Liver (tissue), 9 donors: Measurements from ENCODE around the gene MGRN1. TPM values are rescaled to one million over a fixed set of nuclear protein-coding genes. Genes with fewer than 3 reads are reported as not detected.

Experiments
- DNase-seq: peaks from one replicate; pipeline ENCODE4 v3.0.0-alpha.2; 2017; ENCODE audit warnings: low spot score
- H3K27ac ChIP-seq, 2 donors: one replicate each; pipeline ENCODE4 v1.7.0; 2013; ENCODE audit warnings: inconsistent platforms in 2 of 2, low read length in 2 of 2, control low read depth in 1 of 2, low read depth in 1 of 2, mild to moderate bottlenecking in 1 of 2
- H3K27me3 ChIP-seq, 4 donors: one replicate each; pipeline versions ENCODE4 v1.6.1 to v1.7.0; 2013; ENCODE audit warnings: low read length in 3 of 4, inconsistent platforms in 1 of 4, mild to moderate bottlenecking in 1 of 4, moderate library complexity in 1 of 4; ENCODE audit not compliant: control insufficient read depth in 4 of 4, insufficient read depth in 4 of 4
- H3K36me3 ChIP-seq, 4 donors: one replicate each; pipeline versions ENCODE4 v1.6.1 to v1.7.0; 2013; ENCODE audit warnings: low read length in 3 of 4, mild to moderate bottlenecking in 3 of 4, low read depth in 1 of 4, moderate library complexity in 1 of 4; ENCODE audit not compliant: control insufficient read depth in 4 of 4, insufficient read depth in 3 of 4
- H3K4me1 ChIP-seq, 4 donors: one replicate each; pipeline versions ENCODE4 v1.6.1 to v1.7.0; 2013; ENCODE audit warnings: low read length in 3 of 4, mild to moderate bottlenecking in 3 of 4, moderate library complexity in 1 of 4; ENCODE audit not compliant: control insufficient read depth in 4 of 4, insufficient read depth in 4 of 4
- H3K4me3 ChIP-seq, 3 donors: one replicate each; pipeline versions ENCODE4 v1.6.1 to v1.7.0; 2013; ENCODE audit warnings: low read length in 3 of 3, control low read depth in 1 of 3, low read depth in 1 of 3, mild to moderate bottlenecking in 1 of 3
- H3K9ac ChIP-seq, 2 donors: one replicate each; pipeline ENCODE4 v1.7.0; 2013; ENCODE audit warnings: low read length in 2 of 2, mild to moderate bottlenecking in 2 of 2, moderate library complexity in 2 of 2, control low read depth in 1 of 2, low read depth in 1 of 2
- H3K9me3 ChIP-seq, 4 donors: one replicate each; pipeline versions ENCODE4 v1.6.1 to v1.7.0; 2013; ENCODE audit warnings: low read length in 3 of 4; ENCODE audit not compliant: control insufficient read depth in 4 of 4
- EGR1 ChIP-seq, 2 donors: IDR thresholded peaks; 2 replicates each; pipeline ENCODE4 v1.6.1; 2016 to 2018; ENCODE audit warnings: antibody characterized with exemption in 2 of 2, low read depth in 2 of 2
- FOXA1 ChIP-seq: IDR thresholded peaks from 2 replicates; pipeline ENCODE4 v1.6.1; 2016; ENCODE audit warnings: antibody characterized with exemption
- FOXA2 ChIP-seq: IDR thresholded peaks from 2 replicates; pipeline ENCODE4 v1.6.1; 2016; ENCODE audit warnings: antibody characterized with exemption
- GABPA ChIP-seq, 2 donors: IDR thresholded peaks in 1 of 2; conservative IDR thresholded peaks in 1 of 2; 2 replicates each; pipeline ENCODE4 v1.6.1; 2016; ENCODE audit warnings: antibody characterized with exemption in 2 of 2, mild to moderate bottlenecking in 1 of 2, moderate library complexity in 1 of 2
- JUND ChIP-seq, 2 donors: IDR thresholded peaks; 2 replicates each; pipeline ENCODE4 v1.6.1; 2016; ENCODE audit warnings: antibody characterized with exemption in 2 of 2
- MAX ChIP-seq: IDR thresholded peaks from 2 replicates; pipeline ENCODE4 v1.6.1; 2016; ENCODE audit warnings: antibody characterized with exemption
- NR2F2 ChIP-seq: IDR thresholded peaks from 2 replicates; pipeline ENCODE4 v1.6.1; 2016; ENCODE audit warnings: antibody characterized with exemption
- RAD21 ChIP-seq, 2 donors: IDR thresholded peaks; 2 replicates each; pipeline ENCODE4 v1.6.1; 2016; ENCODE audit warnings: antibody characterized with exemption in 2 of 2, mild to moderate bottlenecking in 2 of 2
- REST ChIP-seq: IDR thresholded peaks from 2 replicates; pipeline ENCODE4 v1.6.1; 2016; ENCODE audit warnings: antibody characterized with exemption, mild to moderate bottlenecking
- RXRA ChIP-seq, 2 donors: IDR thresholded peaks; 2 replicates each; pipeline ENCODE4 v1.6.1; 2017 to 2018; ENCODE audit warnings: antibody characterized with exemption in 2 of 2, mild to moderate bottlenecking in 1 of 2
- SP1 ChIP-seq: IDR thresholded peaks from 2 replicates; pipeline ENCODE4 v1.6.1; 2018; ENCODE audit warnings: antibody characterized with exemption, mild to moderate bottlenecking
- TAF1 ChIP-seq: conservative IDR thresholded peaks from 2 replicates; pipeline ENCODE4 v1.6.1; 2016; ENCODE audit warnings: antibody characterized with exemption, mild to moderate bottlenecking
- YY1 ChIP-seq: IDR thresholded peaks from 2 replicates; pipeline ENCODE4 v1.6.1; 2016; ENCODE audit warnings: antibody characterized with exemption, mild to moderate bottlenecking
- WGBS: extraction: QIAGEN DNeasy Blood & Tissue Kit; methylation state at CpG from one replicate; pipeline ENCODE4 v1.1.7; 2013; 5-methylcytosine and 5-hydroxymethylcytosine counted together
- polyA plus RNA-seq, 2 donors: library from polyadenylated mRNA; stranded (reverse) in 1 of 2; unstranded in 1 of 2; fragments of 200-250 nt in 1 of 2; fragments of >200 nt in 1 of 2; fragmentation: Nextera tagmentation in 1 of 2; extraction: Ambion mirVana in 1 of 2; gene quantifications; one replicate each; pipeline versions ENCODE4 v1.2.1 to v1.2.3, GENCODE V29; 2013 to 2015
- total RNA-seq, 2 donors: library from RNA; depleted of rRNA; stranded (reverse); fragments of >200 nt; gene quantifications; one replicate each; pipeline ENCODE4 v1.2.3, GENCODE V29; 2014
- TF ChIP-seq, protein P1 (sequence below): IDR thresholded peaks from 2 replicates; pipeline ENCODE4 v1.6.1; 2016; ENCODE audit warnings: antibody characterized with exemption
- TF ChIP-seq, protein P2 (sequence below): IDR thresholded peaks from 2 replicates; pipeline ENCODE4 v1.6.1; 2016; ENCODE audit warnings: antibody characterized with exemption
- donor health status: healthy.
- donor health status: healthy.
- donor health status: healthy.
- donor health status: healthy.
- donor health status: healthy.

MGRN1 gene
- total and polyA plus RNA-seq, 4 donors, result 15.9 to 35.7 (median 25.9) TPM

GRCh38 chr16:4704913-4705312, 80.3 kb downstream of the MGRN1 start:
- no peak for DNase-seq
- TF ChIP-seq FOXA1 (no peak), TAF1 (no peak), MAX (no peak), FOXA2 (no peak), YY1 (no peak), RAD21 (IDR thresholded peaks at IDR 0.05) (no peak), RXRA (IDR thresholded peaks at IDR 0.05) (no peak), NR2F2 (no peak), JUND (IDR thresholded peaks at IDR 0.05) (no peak), GABPA (IDR thresholded peaks at IDR 0.05 in 1 of 2, conservative IDR thresholded peaks at IDR 0.05 in 1 of 2) (no peak), EGR1 (IDR thresholded peaks at IDR 0.05; ENCODE audit: low read depth in 2 of 2) (no peak)
- TF ChIP-seq, protein P1, sequence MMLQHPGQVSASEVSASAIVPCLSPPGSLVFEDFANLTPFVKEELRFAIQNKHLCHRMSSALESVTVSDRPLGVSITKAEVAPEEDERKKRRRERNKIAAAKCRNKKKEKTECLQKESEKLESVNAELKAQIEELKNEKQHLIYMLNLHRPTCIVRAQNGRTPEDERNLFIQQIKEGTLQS, result no peak
- Histone ChIP-seq H3K9me3 (no peaks in the 10 kb centered on the region), H3K4me1 (peaks cover 0 to 21% (median 11%) of the 10 kb centered on the region in 4 donors), H3K9ac (no peak overlapping the region), H3K27me3 (no peaks in the 10 kb centered on the region), H3K4me3 (no peak overlapping the region), H3K27ac (no peak overlapping the region), H3K36me3 (peaks cover 7 to 33% (median 20%) of the 10 kb centered on the region in 4 donors)
- WGBS, result 95% methylated on average over 14 of the region's 14 CpGs

GRCh38 chr16:4706871-4707270, 82.2 kb downstream of the MGRN1 start:
- Histone ChIP-seq H3K36me3 (peaks cover 6 to 35% (median 18%) of the 10 kb centered on the region in 4 donors), H3K4me1 (peaks cover 0 to 14% (median 7%) of the 10 kb centered on the region in 4 donors), H3K4me3 (no peak overlapping the region), H3K27me3 (no peaks in the 10 kb centered on the region), H3K9ac (no peak overlapping the region), H3K9me3 (no peaks in the 10 kb centered on the region), H3K27ac (no peak overlapping the region)
- no peak for DNase-seq
- TF ChIP-seq FOXA1 (no peak), NR2F2 (no peak), SP1 (no peak), REST (no peak)
- TF ChIP-seq, protein P2, sequence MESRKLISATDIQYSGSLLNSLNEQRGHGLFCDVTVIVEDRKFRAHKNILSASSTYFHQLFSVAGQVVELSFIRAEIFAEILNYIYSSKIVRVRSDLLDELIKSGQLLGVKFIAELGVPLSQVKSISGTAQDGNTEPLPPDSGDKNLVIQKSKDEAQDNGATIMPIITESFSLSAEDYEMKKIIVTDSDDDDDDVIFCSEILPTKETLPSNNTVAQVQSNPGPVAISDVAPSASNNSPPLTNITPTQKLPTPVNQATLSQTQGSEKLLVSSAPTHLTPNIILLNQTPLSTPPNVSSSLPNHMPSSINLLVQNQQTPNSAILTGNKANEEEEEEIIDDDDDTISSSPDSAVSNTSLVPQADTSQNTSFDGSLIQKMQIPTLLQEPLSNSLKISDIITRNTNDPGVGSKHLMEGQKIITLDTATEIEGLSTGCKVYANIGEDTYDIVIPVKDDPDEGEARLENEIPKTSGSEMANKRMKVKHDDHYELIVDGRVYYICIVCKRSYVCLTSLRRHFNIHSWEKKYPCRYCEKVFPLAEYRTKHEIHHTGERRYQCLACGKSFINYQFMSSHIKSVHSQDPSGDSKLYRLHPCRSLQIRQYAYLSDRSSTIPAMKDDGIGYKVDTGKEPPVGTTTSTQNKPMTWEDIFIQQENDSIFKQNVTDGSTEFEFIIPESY, result no peak
- WGBS, result 97% methylated on average over 7 of the region's 7 CpGs
